GM19372 (cell line): ENCODE measurements around the gene TOM1L2.
"Not testable (repeated sequence)": the region's sequence is repeated elsewhere in the genome, so short reads cannot be mapped to it uniquely, and the experiment has no call there.

Experiments used
- ATAC-seq: cut with Tn5 transposase; IDR thresholded peaks from one replicate; pipeline ENCODE4 v1.9.1; 2021; ENCODE audit warnings: mild to moderate bottlenecking, low read depth, moderate library complexity; ENCODE audit not compliant: unreplicated experiment

TOM1L2 gene

DNA sequence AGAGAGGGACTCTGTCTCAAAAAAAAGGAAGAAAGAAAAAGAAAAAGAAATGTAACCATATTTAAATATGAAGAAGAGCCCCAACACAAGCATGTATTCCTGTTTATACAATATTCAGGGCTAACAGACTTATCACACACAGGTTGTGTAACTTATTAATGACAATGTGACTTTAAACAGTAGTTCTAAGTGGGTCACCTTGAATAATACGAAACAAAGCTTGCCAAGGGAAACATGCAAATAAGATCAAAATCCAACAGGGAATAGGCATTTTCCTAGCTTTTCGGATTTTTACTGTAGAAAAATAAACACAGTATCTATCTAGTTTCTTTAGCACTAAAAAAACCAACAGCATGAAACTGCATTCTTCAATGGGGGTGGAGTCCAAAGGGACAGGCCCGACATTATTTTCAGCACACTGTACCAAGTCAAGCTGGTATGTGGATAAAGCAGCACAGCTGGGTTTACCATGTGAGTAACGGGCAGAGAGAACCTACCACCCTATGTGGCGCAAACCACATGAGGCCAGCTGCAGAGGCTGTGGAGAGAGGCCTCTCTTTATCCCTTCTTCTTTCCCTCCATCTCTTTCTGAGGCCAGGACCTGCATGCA, 45.3 kb downstream of the TOM1L2 start:
- ATAC-seq, result no peak

DNA sequence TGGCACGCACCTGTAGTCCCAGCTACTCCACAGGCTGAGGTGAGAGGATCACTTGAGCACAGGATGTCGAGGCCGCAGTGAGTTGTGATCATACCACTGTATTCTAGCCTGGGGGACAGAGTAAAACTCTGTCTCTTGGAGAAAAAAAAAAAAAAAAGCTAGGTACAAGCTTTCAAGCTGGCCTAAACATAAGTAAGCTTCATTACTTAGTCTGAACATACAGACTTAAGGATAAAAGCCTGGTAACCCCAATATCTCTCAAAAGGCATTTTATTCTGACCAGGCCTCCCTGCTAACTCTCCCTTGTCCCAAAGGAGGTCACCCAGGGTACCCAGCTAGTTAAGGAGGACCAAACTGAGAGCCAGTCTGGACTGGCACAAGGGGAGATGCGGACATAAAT, 46.2 kb downstream of the TOM1L2 start:
- ATAC-seq, result no peak

DNA sequence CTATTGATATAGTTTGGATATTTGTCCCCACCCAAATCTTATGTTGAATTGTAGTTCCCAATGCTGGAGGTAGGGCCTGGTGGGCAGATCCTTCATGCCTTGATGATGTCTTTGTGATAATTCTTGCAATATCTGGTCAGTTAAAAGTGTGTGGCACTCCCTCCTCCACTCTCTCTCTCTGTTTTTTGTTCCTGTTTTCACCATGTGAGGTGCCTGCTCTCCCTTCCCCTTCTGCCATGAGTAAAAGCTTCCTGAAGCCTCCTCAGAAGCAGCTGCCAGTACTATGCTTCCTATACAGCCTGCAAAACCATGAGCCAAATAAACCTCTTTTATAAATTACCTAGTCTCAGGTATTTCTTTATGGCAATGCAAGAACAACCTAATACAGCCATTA, 47.3 kb downstream of the TOM1L2 start:
- ATAC-seq, result no peak

DNA sequence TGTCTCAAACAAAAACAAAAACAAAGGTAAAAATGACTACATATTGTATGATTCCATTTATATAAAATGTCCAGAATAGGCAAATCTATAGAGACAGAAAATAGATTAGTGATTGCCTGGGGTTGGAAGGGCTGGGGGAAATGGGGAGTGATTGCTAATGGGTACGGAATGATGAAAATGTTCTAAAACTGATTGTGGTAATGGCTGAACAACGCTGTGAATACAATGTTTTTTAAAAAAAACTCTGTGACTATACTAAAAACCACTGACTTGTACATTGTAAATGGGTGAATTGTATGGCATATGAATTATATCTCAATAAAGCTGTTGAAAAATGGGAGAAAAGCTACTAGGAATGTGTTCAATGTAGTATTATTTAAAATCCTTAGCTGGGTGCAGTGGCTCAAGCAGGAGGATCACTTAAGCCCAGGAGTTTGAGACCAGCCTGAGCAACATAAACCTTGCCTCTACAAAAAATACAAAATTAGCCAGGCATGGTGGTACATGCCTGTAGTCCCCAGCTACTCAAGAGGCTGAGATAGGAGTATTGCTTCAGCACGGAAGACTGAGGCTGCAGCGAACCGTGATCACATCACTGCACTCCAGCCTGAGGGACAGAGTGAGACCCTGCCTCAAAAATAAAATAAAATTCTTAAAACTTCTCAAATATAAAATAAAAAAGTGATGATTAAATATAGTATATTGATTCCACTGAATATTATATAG, 47.9 kb downstream of the TOM1L2 start:
- ATAC-seq, result no peak

DNA sequence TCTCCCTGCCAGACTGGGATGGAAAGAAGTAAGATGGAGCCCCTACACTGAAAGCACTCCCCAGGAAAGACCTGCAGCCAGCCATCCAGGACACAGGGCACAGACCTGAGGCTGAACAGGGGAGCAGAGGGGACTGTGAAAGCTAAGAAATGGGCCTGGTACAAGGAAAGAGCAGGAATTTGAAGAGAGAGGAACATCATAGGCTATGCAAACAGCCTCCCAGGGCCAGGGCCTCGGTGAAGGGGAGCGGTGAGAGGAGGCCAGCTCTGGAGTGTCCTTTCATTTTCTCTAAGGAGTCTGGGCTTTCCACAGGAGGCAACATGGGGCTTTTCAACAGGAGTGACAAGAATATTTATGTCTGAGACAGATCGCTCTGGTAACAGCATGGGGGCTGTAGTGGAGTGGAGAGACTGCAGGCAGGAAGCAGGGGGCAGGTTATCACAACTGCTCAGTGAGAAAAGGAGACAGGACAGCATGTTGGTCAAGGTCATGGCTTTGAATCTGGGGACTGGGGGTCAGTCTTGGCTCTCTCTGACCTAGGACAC, 50.1 kb downstream of the TOM1L2 start:
- ATAC-seq, result no peak

DNA sequence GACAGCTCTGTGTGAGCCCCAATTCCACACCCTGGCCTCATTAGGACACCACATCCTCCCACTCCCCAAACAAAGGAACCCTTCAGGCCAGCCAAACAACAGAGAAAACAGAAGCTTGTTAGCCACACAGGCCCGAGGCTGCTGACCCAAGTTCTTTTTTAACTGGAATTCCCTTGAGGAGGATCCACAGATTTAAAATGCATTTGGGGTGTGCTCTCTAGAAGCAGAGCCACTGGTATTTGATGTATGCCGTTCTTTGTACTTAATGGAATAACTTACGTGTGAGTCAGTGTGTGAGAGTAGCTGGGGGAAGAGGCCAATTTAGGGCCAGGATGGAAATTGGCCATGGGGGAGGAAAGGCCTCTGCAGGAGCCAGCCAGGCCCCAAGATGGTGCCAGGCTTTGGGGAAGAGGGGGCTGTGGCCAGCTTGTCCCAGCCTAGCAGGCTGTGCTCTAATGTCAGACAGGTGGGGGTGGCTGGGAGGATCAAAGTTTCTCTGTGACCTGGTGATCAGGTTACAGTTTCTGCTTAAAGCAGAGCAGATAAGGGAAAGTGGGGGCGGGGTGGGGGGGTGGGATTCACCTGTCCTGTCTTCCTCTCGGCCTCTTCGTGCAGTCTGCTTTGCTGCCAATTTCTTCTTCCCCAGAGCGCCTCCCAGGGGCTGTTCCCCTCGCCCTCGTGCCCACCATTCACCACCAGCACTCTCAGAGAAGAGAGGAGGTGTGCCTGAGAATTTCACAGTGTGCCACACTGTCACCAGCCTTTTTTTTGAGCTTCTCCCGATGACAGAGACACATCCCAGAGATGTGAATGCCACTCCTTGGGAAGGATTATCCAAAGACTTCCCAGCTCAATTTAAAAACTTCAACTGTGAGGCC, 50.8 kb downstream of the TOM1L2 start:
- ATAC-seq, result no peak

DNA sequence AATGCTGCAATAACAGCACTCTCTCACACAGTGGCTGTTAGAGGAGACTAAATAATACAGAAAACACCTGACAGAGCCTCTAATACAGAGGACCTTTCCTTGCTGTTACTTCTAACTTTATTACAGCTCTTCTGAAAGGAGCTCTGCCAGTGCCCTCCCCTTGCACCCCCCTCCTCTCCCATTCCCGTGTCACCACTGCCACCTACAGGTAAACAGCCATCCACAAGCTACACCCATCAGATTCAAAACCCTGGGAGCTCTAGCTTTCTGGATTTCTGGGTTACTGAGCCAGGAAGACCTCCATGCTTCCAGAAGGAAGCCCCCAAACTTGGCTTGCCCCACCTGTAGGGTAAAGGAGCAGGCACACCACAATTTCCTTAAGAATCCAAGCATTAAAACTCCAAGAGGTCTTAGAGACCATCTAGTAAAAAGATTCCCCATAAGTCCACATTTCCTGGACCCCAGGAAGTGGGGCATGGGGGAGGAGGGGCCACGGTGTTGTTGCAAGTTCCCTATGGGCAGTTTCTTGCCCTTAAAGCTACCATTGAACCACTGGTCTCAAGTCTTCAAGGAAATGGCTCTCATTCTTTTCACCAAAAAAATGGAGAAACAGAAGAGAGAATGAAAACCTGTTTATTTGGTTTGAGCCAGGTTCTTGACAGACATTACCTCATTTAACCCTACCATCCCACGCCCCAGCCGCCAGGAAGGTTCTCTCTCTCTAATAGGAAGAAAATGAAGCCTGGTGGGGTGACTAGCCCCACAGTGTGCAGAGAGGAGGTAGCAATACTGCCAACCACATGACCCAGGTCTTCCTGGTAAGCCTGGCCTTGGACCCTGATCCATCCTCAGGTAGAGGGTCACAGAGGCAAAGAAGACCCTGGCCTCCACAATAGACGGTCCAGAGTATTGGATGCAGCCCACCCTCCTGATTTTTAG, 52.8 kb downstream of the TOM1L2 start:
- no peak for ATAC-seq

DNA sequence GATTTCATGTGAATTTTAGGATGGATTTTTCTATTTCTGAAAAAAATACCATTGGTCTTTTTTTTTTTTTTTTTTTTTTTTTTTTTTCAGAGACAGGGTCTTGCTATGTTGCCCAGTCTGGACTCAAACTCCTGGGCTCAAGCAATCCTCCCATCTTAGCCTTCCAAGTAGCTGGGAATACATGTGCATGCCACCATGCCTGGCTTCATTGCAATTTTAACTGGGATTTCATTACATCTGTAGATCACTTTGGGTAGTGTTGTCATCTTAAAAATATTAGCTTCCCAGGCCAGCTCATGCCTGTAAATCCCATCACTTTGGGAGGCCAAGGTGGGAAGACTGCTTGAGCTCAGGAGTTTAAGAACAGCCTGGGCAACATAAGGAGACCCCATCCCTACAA, 54.8 kb downstream of the TOM1L2 start:
- no peak for ATAC-seq

DNA sequence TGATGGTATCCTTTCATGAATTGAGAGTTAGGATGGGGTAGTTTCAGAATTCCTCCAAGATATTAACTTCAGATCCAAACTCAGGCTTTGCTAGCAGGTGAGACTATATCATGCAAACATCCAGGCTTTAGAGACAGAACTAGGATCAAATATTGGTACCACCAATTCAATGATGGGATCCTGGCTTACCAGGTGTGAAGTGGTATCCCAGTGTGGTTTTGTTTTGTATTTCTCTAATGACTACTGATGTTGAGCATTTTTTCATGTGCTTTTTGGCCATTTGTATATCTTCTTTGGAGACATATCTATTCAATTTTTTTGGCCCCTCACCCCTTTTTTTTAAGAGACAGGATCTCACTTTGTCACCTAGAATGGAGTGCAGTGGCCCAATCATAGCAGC, 57.0 kb downstream of the TOM1L2 start:
- ATAC-seq, result no peak

DNA sequence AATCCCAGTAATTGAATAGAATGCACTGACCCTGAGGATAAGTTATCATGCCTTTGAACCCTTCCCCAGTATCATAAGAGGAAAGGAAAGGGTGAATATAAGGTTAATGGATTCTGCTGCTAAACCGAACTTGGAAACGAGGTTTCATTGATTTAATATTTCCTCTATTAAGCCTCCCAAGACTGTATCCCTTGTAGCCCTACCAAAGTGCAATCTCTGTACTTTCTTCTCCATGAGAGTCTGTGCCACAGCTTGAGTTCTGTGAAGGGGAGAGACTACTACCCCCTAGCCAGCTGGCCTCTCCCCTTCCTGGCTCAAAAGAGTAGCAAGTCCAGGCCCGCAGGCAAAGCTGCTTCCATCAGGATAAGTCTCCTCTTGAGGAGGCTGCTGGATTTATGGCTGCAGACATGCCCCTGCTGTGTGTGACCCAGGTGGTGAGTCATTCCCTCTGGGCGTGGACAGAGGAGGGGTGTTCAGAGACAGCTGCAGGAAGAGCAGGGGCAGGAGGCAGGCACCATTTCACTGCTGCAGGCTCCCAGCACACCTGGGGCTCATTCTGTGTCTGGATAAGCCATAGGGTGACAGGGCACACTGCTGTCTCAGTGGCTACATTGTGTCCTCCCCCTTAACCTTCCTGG, 58.4 kb downstream of the TOM1L2 start:
- ATAC-seq, result no peak

DNA sequence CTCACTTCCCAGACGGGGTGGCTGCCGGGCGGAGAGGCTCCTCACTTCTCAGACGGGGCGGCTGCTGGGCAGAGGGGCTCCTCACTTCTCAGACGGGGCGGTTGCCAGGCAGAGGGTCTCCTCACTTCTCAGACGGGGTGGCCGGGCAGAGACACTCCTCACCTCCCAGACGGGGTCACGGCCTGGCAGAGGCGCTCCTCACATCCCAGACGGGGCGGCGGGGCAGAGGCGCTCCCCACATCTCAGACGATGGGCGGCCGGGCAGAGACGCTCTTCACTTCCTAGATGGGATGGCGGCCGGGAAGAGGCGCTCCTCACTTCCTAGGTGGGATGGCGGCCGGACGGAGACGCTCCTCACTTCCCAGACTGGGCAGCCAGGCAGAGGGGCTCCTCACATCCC, 59.9 kb downstream of the TOM1L2 start:
- ATAC-seq, result not testable (repeated sequence)

DNA sequence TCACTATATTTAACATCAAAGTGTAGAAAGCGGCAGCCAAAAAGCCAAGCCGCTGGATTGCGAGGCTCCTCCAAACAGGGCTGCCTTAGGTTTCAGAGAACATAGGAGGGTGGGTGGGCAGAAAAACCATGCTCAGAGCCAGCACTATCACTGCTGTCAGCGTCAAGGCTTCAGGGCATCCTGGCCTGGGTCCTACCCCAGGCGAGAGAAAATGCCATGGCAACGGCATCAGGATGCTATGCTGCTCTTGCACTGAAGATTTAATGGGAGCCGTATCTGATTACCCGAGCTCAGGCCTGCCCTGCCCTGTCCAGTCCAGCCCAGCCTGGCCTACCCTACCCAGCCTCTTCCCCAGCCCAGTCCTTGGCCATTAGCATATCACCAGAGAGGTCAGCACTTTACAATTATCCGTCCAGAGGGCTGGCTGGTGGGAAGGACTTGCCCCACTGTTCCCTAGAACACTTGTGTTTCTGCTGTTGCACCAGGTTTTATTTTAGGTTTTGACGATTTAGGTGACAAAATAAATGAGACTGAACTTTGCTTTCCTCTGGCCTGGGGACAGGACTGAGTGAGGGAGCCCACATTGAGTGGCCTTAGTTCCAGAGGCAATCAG, 61.1 kb downstream of the TOM1L2 start:
- ATAC-seq, result no peak

DNA sequence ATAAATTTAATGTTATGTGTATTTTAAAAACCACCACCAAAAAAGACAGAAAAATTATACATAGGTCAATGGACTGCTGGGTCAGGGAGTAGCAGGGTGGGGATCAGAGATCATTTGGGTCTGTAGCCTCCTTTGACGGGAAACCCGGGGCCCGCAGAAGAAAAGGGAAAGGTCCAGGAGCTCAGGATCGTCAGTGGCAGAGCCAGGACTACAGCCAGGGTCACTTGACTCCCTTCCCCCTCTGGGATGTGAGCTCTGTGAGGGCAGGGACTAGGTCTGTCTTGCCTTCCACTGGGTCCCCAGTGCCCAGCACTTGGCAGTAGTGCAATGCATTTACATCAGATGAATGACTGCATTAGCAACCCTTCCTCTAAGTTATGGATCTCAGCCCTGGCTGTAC, 62.1 kb downstream of the TOM1L2 start:
- ATAC-seq, result no peak

DNA sequence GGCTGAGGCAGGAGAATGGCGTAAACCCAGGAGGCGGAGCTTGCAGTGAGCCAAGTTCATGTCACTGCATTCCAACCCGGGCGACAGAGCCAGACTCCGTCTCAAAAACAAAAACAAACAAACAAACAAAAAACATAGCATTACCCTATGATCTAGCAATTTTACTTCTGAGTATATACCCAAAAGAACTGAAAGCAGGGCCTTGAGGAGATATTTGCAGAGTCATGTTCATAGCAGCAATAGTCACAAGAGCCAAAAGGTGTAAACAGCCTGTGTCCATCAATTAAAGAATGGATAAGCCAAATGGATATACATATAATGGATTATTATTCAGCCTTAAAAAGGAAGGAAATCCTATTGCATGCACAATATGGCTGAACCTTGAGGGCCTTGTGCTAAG, 63.1 kb downstream of the TOM1L2 start:
- no peak for ATAC-seq

DNA sequence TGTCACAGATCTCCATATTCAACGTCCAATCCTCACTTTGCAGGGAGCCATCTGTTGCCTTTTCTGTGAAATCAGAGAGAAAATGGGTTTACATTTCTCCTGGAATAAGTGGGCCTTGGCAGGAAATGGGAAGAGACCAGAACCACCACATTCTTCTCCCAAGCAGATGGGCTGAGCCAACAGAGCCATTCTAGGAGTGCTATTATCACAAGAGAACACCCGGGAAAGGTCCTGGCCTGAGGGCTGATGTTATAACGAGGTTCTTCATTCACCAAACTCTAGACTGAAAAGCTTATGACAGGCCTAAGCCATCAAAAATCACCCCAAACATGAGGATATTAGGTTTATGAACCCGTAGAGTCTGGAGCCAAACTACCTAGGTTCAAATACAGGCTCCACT, 64.7 kb downstream of the TOM1L2 start:
- no peak for ATAC-seq

DNA sequence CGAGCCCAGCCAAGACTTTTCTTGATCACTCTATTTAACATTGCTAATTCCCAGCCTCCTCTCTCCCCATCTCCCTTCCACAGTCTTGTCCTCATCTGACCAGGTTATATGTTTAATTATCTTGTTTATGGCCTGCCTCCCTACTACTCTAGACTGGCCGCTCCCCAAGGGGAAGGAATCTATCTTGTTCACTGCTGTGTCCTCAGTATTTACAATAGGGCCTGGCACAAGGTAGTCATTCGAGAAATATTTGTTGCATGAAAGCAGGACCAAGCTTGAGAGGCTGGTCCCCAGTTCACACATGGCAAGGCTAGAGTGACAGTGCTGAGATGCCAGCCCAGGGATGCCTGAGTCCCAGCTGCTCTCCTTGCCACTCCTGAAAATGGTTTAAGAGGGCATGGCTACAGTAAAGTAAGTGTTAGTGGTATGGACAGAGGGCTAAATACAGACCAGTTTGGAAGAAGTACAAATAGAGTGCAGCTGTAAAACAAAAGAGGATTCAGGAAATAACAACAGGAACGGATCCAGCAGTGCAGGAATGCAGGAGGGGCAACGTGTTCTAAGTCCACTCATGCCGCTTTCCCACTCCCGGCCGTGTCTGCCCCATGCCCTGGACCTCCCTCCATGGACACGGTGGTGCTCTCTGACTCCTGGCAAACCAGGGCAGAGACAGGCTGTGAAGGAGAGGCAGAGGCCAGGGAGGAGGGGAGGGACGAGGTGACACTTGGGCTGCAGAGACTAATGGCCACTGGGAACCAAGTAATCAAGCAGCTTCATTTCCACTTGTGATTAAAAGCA, 65.6 kb downstream of the TOM1L2 start:
- no peak for ATAC-seq

DNA sequence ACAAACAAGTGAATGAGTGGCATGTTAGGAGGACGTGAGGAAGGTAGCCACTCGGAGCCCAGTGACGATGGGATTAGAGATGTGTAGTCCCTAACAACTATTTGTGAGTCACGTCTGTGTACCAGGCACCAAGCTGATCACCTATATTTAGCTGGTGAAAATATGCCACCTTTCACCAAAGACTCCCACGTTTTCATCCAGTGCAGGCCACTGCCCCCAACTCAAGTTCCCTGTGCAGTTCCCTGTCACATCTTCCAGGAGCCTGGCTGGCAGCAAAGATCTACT, 67.2 kb downstream of the TOM1L2 start:
- ATAC-seq, result no peak

DNA sequence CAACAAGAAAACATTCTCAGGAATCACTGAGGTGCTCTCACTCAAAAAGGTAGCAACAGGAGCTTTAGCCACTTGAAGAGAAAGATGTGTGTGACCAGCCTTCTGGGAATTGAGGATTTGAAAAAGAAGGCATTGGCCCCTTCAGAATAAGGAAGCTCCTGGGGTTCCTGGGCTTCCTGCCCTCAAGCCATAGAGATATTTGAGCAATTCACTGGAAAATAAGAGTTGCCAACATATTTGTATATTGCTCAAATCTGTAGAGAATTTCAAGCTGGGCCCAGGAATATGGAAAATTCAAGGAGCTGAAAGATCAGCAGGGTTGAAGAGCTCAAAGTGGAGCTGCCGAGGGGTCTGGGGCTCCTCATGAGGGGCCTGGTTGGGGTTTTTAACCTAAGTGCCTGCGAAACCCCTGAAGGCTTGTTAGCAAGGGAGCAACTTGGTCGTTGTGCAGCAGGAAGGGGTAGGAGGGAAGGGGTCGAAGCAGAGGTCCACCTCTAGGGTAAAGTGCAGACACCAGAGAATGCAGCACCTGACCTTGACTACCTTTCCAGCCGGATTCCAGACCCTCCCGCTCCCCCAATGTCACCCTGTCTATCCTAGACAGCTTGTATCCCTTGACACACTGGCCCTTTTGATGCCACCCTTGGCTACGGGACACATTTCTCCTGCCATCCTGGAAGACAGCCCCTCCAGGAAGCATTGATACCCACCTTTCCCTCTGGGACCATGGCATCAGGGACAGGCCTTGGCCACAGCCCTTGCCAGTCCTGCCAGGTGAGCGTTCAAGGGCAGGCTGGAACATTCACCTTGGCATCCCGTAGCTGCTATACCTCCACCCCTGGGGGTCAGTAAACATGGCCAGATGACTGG, 67.8 kb downstream of the TOM1L2 start:
- no peak for ATAC-seq
